GM19351 (cell line): ENCODE data around the gene GNAL.
"Not testable (repeated sequence)": the region's sequence is repeated elsewhere in the genome, so short reads cannot be mapped to it uniquely, and the experiment has no call there.

ENCODE experiments used
- ATAC-seq: cut with Tn5 transposase; IDR thresholded peaks from one replicate; pipeline ENCODE4 v1.9.1; 2021; ENCODE audit warnings: mild to moderate bottlenecking, moderate library complexity; ENCODE audit not compliant: unreplicated experiment

Gene GNAL

GRCh38 chr18:11865071-11865470 lies 176.0 kb downstream of the GNAL start:
- ATAC-seq: no peak

DNA sequence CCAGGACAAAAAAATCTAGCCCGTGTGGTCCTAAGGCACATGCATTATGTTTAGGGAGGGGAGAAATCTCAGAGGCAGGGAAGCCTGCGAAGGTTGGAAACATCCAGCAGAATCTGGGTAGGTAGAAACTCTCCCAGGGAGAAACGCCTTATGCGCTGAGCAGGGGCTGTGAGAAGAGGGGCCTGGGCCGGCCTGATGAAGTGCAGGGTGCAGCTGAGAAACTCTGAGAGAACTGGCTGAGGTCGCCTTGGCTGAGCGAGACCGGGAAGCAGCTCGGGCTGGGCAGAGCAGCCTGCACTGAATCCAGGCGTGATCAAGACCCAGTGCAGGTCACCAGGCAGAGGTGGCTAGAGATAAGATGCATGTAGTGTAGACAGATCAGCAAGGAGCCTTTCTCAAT lies 177.3 kb downstream of the GNAL start:
- no peak for ATAC-seq

DNA sequence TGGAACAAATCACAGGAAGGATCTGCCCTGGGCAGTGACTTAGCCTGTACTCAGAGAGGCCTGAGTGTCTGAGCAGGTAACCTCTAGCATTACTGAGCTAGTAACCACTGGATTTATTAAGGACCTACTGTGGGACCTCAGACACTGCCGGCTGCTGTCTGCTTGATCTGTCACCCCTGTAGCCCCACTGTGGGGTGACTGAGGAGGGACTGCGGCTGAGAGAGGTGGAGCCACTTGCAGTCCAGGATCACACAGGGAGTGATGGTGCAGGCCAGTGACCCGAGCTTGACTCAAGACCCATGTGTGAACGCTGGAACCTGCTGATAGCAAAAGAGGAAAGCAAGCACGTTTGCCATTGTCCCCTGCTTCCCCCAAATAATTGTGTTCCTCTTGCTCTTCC lies 177.7 kb downstream of the GNAL start:
- ATAC-seq: no peak

GRCh38 chr18:11868230-11868629 lies 179.2 kb downstream of the GNAL start:
- ATAC-seq: no peak

DNA sequence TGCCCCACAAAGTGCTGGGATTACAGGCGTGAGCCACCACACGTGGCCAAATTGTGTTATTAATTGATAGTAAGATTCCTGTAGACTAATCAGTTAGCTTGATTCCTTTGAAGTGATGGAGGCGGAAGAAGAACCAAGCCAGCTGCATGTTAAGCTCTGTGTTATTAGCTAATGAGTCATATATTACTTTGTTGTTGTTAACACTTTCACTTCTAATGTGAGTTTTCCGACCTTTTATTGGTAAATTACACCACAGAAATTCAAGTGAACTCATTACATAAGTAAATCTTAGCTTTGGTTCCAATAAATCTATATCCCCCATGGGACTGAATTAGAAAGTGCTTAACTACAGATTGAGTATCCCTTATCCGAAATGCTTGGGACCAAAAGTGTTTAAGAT lies 182.4 kb downstream of the GNAL start:
- no peak for ATAC-seq

- ATAC-seq: no peak
These were observed 183.5 kb downstream of the GNAL start for GRCh38 chr18:11872479-11873136.

GRCh38 chr18:11873670-11874340 lies 184.7 kb downstream of the GNAL start:
- ATAC-seq: no peak

- ATAC-seq: no peak
These were observed 185.6 kb downstream of the GNAL start for GRCh38 chr18:11874676-11875075.

- no peak for ATAC-seq
These were observed 188.6 kb downstream of the GNAL start for GRCh38 chr18:11877497-11878135.

- ATAC-seq: no peak
These were observed 191.7 kb downstream of the GNAL start for GRCh38 chr18:11880586-11881304.

GRCh38 chr18:11882636-11883035 lies 193.6 kb downstream of the GNAL start:
- ATAC-seq: no peak

DNA sequence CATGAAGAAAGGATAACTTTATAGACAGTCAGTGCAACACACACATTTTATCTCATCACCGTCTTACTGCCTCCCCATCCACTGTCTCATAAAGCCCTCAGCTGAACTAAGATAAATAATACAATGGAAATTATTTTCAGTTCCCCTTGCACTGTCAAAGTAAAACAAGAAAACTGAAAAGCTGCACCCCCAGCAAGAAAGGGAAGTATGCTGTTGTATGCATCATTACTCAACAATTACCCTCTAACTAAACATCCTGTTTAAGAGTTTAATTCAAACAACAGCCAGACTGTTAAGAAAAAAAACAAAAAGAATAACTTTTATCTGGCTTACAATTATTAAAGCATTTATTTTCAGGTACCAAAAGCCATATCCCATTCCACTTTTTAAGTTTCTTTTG lies 194.1 kb downstream of the GNAL start:
- no peak for ATAC-seq

DNA sequence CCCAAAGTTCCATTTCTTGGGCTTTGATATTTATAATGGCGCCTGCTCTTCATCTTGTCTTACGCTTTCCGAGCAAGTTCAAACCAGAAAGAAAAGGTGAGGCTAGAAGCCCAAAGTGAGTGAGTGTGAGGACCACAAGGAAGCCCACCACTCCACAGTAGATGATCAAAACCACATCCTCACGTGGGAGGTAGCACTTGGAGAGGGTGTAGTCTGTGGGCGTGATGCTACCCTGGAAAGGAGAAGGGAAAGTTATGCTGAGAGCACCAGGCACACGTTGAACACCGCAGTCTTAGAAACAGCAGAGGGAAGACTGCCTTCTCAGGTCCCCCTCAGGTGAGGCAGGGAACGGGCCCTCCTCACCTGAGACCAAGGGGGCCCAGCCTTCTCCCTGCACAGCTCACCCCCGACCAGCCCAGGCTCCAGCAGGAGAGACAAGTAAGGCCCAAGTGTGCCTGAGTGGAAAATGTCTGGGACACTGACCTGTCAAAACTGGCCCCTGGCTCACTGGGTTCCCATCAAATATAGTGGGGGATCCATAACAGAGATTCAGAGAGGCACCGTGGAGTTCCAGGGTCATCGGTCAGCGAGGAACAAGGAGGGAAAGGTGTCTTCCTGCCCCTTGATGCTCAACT lies 195.4 kb downstream of the GNAL start:
- ATAC-seq: no peak

- no peak for ATAC-seq
These were observed 196.3 kb downstream of the GNAL start for GRCh38 chr18:11885278-11885947.

- no peak for ATAC-seq
These were observed 197.6 kb downstream of the GNAL start for GRCh38 chr18:11886577-11887110.

- ATAC-seq: no peak
These were observed 198.5 kb downstream of the GNAL start for GRCh38 chr18:11887328-11888128.

GRCh38 chr18:11888726-11889125 lies 199.7 kb downstream of the GNAL start:
- no peak for ATAC-seq

DNA sequence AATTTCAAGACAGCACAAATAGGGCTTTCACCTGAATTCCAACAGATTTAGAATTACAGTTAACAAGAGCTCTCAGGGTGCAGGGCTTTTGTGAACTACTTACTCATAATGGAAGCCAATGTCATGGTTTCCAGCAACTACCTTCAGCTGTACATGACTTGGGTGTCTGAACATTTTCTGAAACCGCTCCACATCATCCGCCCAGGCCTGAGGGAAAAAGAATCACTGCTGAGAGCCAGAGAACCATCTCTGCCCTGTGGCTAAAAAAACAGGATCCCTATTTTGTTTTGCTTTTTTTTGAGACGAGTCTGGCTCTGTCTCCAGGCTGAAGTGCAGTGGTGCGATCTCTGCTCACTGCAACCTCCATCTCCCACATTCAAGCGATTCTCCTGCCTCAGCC lies 200.2 kb downstream of the GNAL start:
- ATAC-seq: no peak

- no peak for ATAC-seq
These were observed 202.7 kb downstream of the GNAL start for GRCh38 chr18:11891737-11892136.

- not testable (repeated sequence) for ATAC-seq
These were observed 203.4 kb downstream of the GNAL start for GRCh38 chr18:11892438-11892837.
